Choroid plexus epithelial cell (primary cell): Measurements from ENCODE around the gene GNAQ.
"Not testable (repeated sequence)": the region's sequence is repeated elsewhere in the genome, so short reads cannot be mapped to it uniquely, and the experiment has no call there.

Experiments
- DNase-seq: peaks from one replicate; pipeline ENCODE4 v3.0.0-alpha.2; 2010; ENCODE audit warnings: low read depth
- H3K4me3 ChIP-seq: 2 replicates; pipeline ENCODE4 v1.5.1; 2011; ENCODE audit warnings: low read depth, mild to moderate bottlenecking, control low read depth, low read length, moderate library complexity
- TF ChIP-seq, protein P1 (sequence below): conservative IDR thresholded peaks from 2 replicates; pipeline ENCODE4 v1.5.1; 2011; ENCODE audit warnings: low read depth, mild to moderate bottlenecking, control low read depth, inconsistent platforms, low read length, moderate library complexity

Gene GNAQ

DNA sequence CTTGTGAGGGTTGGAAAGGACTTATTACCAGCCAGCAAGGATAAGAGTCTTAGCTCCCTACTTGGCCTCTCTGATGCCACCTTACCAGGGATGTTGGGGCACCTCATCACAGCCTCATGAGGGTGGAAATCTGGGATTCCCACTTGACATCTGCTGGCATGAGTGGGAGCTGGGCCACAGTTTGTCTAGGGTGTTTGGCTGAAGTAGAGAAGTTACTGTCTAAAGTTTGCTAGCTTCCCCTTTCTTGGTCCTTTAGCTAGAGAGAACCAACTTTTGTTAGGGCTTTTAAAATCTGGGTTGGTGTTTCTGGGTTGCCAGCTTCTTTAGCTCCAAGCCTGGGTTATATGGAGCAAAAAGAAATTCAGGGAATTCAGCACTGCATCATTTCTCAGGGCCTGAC, 326.0 kb downstream of the GNAQ start:
- TF ChIP-seq, protein P1, sequence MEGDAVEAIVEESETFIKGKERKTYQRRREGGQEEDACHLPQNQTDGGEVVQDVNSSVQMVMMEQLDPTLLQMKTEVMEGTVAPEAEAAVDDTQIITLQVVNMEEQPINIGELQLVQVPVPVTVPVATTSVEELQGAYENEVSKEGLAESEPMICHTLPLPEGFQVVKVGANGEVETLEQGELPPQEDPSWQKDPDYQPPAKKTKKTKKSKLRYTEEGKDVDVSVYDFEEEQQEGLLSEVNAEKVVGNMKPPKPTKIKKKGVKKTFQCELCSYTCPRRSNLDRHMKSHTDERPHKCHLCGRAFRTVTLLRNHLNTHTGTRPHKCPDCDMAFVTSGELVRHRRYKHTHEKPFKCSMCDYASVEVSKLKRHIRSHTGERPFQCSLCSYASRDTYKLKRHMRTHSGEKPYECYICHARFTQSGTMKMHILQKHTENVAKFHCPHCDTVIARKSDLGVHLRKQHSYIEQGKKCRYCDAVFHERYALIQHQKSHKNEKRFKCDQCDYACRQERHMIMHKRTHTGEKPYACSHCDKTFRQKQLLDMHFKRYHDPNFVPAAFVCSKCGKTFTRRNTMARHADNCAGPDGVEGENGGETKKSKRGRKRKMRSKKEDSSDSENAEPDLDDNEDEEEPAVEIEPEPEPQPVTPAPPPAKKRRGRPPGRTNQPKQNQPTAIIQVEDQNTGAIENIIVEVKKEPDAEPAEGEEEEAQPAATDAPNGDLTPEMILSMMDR = no peak
- DNase-seq = no peak
- H3K4me3 ChIP-seq = no peak overlapping the region

DNA sequence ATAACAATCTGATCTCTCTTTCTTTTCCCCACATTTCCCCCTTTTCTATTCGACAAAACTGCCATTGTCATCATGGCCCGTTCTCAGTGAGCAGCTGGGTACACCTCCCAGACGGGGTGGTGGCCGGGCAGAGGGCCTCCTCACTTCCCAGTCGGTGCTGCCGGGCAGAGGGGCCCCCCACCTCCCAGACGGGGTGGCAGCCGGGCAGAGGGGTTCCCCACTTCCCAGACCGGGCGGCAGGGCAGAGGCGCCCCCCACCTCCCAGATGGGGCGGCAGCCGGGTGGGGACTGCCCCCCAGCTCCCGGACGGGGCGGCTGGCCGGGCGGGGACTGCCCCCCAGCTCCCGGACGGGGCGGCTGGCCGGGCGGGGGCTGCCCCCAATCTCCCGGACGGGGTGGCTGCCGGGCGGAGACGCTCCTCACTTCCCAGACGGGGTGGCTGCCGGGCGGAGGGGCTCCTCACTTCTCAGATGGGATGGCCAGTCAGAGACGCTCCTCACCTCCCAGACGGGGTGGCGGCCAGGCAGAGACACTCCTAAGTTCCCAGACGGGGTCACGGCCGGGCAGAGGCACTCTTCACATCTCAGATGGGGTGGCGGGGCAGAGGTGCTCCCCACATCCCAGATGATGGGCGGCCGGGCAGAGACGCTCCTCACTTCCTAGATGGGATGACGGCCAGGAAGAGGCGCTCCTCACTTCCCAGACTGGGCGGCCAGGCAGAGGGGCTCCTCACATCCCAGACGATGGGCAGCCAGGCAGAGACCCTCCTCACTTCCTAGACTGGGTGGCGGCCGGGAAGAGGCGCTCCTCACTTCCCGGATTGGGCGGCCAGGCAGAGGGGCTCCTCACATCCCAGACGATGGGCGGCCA, 328.9 kb downstream of the GNAQ start:
- not testable (repeated sequence) for DNase-seq, H3K4me3 ChIP-seq

DNA sequence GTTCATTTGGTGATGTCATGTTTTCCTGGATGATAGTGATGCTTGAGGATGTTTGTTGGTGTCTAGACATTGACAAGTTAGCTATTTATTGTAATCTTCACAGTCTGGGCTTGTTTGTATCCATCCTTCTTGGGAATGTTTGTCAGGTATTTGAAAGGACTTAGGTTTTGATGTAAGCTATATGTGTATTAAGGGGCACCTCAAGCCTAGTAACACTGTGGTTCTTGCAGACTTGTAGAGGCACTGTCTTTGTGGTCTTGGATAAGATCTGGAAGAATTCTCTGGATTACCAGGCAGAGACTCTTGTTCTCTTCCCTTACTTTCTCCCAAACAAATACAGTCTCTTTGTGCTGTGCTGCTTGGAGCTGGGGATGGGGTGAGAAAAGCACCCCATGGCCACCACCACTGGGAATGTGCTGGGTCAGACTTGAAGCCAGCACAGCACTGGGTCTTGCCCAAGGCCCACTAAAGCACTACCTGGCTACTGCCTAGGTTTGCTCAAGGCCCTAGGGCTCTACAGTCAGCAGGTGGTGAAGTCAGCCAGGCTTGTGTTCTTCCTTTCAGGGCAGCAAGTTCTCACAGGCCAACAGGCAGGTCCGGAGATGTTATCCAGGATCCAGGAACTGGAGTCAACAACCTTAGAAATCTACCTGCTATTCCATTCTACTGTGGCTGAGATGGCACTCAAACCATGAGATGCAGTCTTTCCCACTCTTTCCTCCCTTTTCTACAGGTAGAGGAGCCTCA, 334.2 kb downstream of the GNAQ start:
- TF ChIP-seq, protein P1 = no peak
- no peak overlapping the region for H3K4me3 ChIP-seq
- DNase-seq = no peak

DNA sequence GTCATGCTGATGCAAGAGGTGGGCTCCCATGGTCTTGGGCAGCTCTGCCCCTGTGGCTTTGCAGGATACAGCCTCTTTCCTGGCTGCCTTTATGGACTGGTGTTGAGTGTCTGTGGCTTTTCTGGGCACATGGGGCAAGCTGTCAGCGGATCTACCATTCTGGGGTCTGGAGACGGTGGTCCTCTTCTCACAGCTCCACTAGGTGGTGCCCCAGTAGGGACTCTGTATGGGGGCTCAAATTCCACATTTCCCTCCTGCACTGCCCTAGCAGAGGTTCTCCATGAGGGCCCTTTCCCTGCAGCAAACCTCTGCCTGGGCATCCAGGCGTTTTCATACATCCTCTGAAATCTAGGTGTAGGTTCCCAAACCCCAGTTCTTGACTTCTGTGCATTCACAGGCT, 340.9 kb downstream of the GNAQ start:
- DNase-seq, H3K4me3 ChIP-seq: not testable (repeated sequence)

DNA sequence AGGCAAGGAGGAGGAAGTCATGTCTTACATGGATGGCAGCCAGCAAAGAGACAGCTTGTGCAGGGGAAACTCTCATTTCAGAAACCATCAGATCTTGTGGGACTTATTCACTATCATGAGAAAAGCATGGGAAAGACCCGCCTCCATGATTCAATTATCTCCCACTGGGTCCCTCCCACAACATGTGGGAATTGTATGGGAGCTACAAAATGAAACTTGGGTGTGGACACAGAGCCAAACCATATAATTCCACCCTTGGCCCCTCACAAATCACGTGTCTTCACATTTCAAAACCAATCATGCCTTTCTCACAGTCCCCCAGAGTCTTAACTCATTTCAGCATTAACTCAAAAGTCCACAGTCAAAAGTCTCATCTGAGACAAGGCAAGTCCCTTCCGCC, 341.5 kb downstream of the GNAQ start:
- not testable (repeated sequence) for DNase-seq, H3K4me3 ChIP-seq

DNA sequence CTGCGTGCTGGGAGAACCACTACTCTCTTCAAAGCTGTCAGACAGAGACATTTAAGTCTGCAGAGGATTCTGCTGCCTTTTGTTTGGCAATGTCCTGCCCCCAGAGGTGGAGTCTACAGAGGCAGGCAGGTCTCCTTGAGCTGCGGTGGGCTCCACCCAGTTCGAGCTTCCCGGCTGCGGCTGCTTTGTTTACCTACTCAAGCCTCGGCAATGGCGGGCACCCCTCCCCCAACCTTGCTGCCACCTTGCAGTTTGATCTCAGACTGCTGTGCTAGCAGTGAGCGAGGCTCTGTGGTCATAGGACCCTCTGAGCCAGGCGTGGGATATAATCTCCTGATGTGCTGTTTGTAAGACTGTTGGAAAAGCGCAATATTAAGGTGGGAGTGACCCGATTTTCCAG, 343.9 kb downstream of the GNAQ start:
- DNase-seq, H3K4me3 ChIP-seq: not testable (repeated sequence)

DNA sequence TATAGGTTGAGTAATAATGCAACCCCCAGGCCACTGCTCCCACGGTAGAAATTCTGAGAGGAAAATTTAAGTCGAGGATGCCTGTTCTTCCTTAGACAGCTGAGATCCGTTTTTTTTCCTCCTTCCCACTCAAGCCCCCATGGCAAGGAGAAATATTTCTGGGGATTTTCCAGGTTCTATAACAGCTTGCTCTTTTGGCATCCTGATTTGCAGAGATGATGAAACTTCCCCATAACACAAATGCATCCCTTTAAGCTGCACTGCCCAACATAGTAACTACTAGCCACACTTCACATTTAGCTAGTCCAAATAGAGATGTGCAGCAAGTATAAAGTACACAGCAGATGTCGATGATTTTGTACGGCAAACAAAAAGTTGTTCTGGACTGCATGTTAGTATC, 351.0 kb downstream of the GNAQ start:
- no peak for DNase-seq
- H3K4me3 ChIP-seq = no peak overlapping the region
- TF ChIP-seq, protein P1 = no peak

DNA sequence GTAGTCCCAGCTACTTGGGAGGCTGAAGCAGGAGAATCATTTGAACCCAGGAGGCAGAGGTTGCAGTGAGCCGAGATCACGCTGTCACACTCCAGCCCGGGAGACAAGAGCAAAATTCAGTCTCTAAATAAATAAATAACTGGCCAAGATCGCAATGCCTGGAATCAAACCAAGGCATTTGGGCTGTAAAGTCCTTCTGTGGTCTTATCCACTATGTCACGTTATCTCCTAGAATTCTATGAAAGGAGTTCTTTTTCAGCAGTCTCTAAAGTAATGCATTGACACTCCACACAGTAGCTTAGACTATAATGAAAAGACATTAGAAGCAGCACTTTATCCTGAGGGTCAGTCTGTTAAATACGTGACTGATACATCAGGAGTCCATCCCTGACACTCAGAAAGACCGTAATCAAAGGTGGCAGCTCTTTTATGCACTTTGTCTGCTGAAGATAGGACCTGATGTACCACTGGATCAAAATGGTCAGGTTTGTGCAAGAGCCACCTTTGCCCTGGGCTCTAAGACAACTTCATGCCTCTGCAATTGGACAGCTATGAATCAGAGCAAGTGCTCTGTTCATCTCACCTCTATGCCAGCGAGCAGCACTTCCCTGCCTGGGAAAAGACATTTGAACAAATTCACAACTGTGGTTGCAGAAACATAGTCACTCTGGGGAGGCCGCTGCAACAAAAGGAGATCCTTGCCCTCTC, 351.8 kb downstream of the GNAQ start:
- DNase-seq = no peak
- no peak overlapping the region for H3K4me3 ChIP-seq
- TF ChIP-seq, protein P1 = no peak

DNA sequence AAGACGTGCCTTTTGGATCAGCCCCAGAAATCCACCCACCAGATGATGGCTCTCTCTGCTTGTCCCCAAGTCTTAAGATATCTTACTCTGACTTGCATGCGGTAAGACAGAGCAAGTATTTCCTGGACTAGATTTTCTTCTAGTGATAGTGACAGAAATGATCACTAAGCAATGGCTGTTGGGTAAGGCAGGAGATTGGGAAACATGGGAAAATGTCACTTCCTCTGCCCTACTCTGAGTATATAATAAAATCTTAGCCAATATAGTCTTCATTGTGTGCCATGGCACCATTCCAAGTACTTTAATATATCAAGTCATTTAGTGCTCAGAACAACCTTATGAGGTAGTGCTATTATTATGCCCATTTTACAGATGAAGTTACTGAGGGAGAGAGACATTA, 352.5 kb downstream of the GNAQ start:
- no peak overlapping the region for H3K4me3 ChIP-seq
- TF ChIP-seq, protein P1 = no peak
- DNase-seq = no peak
